Tibial nerve (tissue), 4 donors: ENCODE results near the gene JAKMIP2.

Experiments
- EP300 ChIP-seq, 2 donors: sonication (generic); formaldehyde crosslinking; IDR thresholded peaks; one replicate each; pipeline ENCODE4 v1.6.1; 2017; ENCODE audit warnings: antibody characterized with exemption in 2 of 2, mild to moderate bottlenecking in 1 of 2
- POLR2A ChIP-seq, 2 donors: fragments of 450-650 bp; IDR thresholded peaks; one replicate each; pipeline ENCODE4 v1.6.1; 2017; ENCODE audit warnings: antibody characterized with exemption in 2 of 2, mild to moderate bottlenecking in 2 of 2, moderate library complexity in 2 of 2
- TF ChIP-seq, protein P1 (sequence below), 5 experiments: fragments of 200-600 bp in 3 of 5; fragments of 450-650 bp in 2 of 5; sonication (generic) in 3 of 5; IDR thresholded peaks; one replicate each; pipeline ENCODE4 v1.5.1; 2016 to 2019; ENCODE audit warnings: antibody characterized with exemption in 5 of 5, mild to moderate bottlenecking in 3 of 5, moderate library complexity in 2 of 5

DNA sequence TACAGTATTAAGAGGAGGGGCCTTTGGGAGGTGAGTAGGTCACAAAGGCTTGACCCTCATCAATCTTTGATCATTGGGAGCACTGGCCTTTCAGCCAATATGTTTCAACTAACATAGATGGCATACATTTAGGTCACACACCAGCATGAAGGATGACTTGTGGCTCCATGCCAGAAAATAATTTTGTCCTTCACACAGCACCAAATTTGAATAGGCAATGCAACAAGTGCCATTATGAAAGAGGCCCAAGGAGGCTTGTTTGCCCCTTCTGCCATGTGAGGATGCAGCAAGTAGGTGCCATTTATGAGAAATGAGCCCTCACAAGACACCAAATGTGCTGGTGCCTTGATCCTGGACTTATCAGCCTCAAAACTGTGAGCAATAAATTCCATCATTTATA lies 81.1 kb downstream of the JAKMIP2 start:
- TF ChIP-seq POLR2A (IDR thresholded peaks at IDR 0.05) (no peak), EP300 (IDR thresholded peaks at IDR 0.05) (no peak)
- TF ChIP-seq, protein P1, sequence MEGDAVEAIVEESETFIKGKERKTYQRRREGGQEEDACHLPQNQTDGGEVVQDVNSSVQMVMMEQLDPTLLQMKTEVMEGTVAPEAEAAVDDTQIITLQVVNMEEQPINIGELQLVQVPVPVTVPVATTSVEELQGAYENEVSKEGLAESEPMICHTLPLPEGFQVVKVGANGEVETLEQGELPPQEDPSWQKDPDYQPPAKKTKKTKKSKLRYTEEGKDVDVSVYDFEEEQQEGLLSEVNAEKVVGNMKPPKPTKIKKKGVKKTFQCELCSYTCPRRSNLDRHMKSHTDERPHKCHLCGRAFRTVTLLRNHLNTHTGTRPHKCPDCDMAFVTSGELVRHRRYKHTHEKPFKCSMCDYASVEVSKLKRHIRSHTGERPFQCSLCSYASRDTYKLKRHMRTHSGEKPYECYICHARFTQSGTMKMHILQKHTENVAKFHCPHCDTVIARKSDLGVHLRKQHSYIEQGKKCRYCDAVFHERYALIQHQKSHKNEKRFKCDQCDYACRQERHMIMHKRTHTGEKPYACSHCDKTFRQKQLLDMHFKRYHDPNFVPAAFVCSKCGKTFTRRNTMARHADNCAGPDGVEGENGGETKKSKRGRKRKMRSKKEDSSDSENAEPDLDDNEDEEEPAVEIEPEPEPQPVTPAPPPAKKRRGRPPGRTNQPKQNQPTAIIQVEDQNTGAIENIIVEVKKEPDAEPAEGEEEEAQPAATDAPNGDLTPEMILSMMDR (IDR thresholded peaks at IDR 0.05): no peak
